Activated CD8-positive, alpha-beta memory T cell treated with anti-CD3 and anti-CD28 coated beads for 36 hours (primary cell): ENCODE data around the gene CLUH. TPM values are rescaled to one million over a fixed set of nuclear protein-coding genes. Genes with fewer than 3 reads are reported as not detected.

ENCODE experiments used
- CTCF ChIA-PET: fragments of 350-600 bp; sonication (Branson Sonifier 250); formaldehyde crosslinking; loops from one replicate; lab custom pipeline; 2021; ENCODE audit warnings: antibody characterized with exemption; lab: Charles Lee
- POLR2A ChIA-PET: fragments of 350-600 bp; sonication (Branson Sonifier 250); formaldehyde crosslinking; loops from one replicate; lab custom pipeline; 2021; ENCODE audit warnings: antibody characterized with exemption; lab: Charles Lee
- total RNA-seq, 2 experiments: library from RNA; stranded (reverse); gene quantifications; one replicate each; pipeline ENCODE4 v1.2.3, GENCODE V29; 2021

CLUH gene
- total RNA-seq, 2 experiments from 2014 or later, result 152 to 164 TPM

DNA sequence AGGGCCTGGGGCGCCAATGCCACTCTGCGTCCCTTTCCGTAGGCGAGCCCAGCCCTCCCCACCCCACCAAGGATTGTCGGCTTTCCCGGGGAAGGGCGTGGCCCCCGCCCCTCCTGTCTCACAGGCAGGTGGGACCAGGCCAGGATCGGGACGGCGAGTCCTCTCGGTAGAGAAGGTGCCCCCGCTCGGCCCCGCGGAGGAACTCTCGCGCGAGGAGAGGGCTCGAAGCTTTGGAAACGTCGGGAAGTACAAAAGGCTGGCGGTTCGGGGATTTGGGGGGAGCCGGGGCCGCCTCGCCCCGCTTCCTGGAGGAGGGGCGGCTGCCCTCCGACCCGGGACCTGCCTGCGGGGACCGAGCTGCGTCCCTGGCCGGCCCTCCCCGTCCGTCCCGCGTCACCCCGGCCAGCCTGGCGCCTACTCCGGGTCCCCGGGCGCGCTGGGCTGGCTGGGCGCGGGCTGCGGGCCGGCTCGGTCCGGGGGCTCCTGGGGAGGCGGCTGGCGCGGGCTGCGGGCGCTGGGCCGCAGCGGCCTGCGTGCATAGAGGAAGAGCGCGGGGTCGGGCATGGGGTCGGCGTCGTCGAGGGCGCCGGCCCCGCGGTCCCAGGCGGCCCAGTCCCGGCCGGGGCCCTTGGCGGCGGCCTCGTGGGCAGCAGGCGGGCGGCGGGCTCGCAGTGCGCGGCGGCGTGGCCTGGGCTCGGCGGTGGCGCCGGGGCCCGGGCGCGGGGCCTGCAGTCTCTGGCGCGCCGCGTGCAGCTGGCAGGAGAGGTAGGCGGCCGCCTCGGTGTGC lies 12.6 kb upstream of the CLUH start:
- ChIA-PET CTCF (interaction anchor here (0.5 kb wide), 1 partner anchor 39 kb away, joined by 3 read pairs; no protein-coding TSS in a partner anchor), POLR2A (no interaction called here)

DNA sequence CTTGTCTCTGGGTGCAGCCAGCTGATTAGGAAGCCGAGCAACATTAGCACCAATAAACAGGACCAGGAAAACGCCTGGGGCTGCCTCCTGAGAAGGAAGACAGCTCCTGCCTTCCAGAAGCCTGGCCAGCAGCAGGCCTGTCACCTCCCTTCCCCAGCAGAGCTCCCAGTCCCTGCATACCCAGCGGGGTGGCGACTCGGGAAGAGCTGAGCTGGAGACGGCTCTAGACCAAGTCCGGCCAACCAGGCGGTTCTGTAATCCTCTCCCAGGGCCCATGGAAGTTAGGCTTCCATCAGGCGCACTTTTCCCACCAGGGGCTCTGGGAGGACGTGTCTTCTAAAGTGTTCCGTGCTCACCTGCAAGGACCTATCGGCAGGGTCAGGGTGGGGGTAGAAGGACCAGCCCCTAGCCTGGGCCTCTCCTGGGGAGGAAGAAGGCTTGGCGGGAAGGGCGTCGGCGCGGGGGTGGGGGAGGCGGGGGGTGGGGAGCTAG lies 12.0 kb upstream of the CLUH start:
- ChIA-PET POLR2A (no interaction called here), CTCF (interaction anchor here (0.5 kb wide), 1 partner anchor 39 kb away, joined by 3 read pairs; no protein-coding TSS in a partner anchor)

DNA sequence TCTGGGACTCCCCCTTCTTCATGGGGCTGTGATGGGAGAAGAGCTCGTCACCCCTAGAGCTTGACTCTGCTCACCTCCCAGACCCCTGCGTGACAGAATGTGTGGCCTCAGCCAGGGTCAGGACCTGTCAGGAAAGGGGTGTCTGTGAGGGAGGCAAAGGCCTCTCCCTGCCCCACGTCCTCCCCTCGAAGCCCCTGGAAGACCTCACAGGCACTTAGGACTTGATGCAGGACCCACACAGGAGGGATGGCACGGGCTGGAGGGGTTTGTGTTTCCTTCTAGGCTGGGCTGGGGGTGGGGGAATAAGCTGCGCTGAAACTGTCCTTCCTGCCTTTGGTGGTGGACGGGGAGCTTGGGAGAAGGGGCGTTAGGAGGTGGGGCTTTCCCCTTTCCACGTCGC lies 11.0 kb upstream of the CLUH start:
- CTCF ChIA-PET, result no interaction called here
- POLR2A ChIA-PET, result no interaction called here

DNA sequence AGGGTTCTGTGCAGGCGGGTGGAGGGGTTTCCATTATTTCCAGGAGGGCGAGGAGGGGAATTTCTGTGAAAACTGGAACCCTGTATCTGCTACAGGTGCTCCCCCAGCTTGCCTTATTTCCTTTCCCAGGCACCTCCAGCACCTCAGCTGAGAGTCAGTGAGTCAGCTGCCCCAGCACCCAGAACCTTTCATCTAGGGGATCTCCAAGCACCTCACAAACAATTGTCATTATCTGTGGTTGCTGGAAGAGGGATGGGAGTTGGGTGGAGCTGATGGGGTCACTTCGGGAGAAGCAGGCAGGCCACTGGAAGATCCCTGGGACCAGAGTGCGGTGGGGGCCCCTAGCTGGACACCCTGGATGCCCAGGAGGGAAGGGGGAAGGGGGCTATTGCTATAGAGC lies 10.0 kb upstream of the CLUH start:
- POLR2A ChIA-PET, result no interaction called here
- CTCF ChIA-PET, result no interaction called here

DNA sequence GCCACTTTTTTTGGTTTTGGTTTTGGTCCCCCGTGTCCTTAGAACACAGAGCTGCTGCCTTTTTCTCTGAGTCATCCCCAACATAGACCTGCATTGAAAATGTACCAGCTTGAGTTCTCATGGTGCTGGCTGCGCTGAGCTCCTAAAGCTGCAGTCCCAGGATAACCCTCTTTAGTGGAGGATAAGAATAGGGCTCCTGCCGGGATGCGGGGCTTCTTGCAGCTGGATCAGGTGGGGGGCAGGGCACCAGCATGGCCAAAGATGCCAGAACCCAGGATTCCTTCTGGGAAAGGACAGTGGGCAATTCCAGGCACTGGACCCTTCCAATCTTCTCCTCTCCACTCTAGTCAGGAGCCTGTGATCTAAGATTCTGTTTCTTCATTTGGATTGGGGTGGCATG lies 8.3 kb upstream of the CLUH start:
- ChIA-PET CTCF (no interaction called here), POLR2A (no interaction called here)

DNA sequence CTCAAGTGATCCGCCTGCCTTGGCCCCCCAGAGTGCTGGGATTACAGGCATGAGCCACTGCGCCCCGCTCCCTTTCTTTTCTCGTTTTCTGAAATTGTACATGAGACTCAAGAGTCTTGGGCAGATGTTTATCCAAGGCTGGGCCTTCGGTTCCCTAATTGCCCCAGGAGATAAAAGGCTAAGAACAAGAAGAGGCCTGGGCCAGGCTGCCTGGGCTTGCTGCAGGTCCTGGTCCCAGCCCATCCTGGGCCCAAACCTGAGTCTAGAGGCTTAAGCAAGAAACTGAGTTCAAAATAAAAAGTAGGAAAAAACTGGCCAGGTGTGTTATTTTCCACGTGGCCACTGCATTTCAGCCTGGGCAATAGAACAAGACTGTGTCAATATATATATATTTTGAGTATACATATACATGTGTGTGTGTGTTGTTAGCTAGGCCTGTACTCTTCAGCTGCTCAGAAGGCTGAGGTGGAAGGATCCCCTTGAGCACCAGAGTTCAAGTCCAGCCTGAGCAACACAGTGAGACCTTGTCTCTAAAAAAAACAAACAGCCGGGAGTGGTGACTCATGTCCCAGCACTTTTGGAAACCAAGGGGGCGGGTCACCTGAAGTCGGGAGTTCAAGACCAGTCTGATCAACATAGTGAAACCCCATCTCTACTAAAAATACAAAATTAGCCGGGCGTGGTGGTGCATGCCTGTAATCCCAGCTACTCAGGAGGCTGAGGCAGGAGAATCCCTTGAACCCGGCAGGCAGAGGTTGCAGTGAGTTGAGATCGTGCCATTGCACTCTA lies 6.8 kb upstream of the CLUH start:
- CTCF ChIA-PET, result no interaction called here
- POLR2A ChIA-PET, result no interaction called here

DNA sequence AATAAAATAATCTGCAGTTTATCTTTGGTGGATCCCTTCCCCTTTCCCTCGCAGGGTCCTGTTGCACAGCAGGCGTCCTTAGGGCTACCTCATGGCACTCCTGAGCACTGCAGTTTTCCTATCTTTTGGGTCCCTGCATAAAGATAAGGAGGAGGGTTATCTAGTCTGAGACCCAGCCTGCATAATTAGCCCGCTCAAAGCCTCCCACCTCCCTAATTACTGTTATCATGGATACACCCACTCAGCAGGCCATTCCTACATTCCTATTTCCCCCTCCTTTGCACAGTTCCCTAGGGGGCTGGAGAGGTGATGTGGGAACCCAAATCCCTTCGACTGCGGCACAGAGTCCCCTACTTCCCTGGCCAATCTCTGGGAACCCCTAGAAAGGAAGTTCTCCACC lies 5.1 kb upstream of the CLUH start:
- CTCF ChIA-PET, result interaction anchor here (0.6 kb wide), 1 partner anchor 55 kb away, joined by 4 read pairs; no protein-coding TSS in a partner anchor
- POLR2A ChIA-PET, result no interaction called here

DNA sequence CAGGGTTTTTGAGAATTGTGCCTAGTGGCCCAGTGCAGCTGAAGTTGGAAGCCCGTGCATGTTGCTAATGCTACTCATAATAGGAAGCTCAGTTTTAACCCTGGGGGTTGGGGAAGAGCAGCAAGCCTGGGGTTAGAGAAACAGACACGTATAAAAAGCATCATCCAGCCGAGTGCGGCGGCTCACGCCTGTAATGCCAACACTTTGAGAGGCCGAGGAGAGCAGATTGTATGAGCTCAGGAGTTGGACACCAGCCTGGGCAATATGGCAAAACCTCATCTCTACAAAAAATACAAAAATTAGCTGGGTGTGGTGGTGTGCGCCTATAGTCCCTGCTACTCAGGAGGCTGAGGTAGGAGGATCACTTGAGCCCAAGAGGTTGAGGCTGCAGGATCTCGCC lies 2.3 kb upstream of the CLUH start:
- CTCF ChIA-PET, result no interaction called here
- POLR2A ChIA-PET, result no interaction called here

DNA sequence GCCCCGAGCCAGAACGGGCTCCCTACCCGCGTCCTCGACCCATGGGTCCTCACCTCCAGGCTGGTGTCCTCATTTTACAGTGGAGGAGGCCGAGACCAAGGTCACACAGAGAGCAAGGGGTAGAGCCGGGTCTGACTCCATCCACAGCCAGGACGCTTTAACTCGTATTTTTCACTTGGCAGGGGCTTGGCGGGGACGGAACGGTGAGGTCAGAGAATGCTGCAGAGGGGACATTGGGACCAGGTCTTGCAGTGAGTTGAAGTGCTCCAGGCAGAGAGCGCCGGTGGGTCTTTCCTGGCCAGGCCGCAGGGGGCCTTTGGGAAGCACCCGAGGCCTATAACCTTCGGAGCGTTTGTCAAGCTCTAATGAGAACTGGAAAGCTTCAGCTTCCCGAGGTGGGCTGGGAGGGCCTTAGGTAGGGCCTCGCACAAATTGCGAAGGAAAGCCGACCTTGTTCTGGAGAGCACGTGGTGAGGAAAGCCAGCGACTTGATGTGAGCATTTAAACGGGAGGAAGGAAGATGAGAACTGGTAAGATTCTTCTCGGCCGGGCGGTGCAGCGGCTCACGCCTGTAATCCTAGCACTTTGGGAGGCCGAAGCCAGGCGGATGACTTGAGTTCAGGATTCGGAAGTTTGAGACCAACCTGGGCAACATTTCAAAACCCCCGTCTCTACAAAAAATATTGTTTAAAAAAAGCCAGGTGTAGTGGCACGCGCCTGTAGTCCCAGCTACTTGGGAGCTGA lies 908 bp upstream of the CLUH start:
- CTCF ChIA-PET, result no interaction called here
- POLR2A ChIA-PET, result interaction anchor here (0.7 kb wide), 2 partner anchors 93 to 195 kb away, joined by 4 to 5 read pairs; no protein-coding TSS in a partner anchor

DNA sequence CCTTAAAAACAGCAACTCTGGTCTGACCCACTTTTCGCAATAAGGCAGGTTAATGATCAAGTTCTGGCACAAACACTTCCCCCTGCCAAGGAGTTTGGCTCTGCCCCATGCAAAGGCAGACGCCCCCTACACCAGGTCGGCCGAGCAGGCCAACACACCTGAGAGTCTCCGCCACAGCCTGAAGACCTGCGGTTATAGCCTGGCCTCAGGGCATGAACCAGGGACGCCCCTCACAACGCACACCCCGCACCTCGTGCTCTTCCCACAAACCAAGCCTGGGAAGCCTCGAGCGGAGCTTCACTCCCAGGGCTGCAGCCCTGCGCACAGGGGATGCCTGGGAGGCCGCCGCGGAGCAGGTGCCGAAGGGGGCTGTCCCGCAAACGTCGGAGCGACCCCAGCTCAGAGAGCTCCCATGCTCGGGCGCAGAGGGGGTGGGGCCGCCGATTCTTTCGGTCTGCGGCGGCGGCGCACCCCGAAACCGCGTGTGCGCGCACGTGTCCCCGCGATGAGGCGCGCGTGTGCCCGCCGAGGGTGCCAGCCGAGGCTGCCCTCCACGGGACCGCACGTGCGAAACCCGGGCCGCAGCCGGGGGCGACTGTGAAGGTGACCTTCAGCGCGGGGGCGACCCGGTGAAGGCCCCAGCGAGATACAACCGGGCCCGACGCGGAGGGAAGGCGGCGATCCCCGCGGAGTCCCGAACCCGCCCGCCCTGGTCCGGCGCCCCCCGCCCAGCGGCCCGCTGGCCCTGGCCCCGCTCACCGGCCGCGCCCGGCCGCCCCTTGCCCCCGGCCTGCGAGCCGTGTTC lies 559 bp downstream of the CLUH start:
- ChIA-PET POLR2A (interaction anchor here (0.9 kb wide), 1 partner anchor 199 kb away, joined by 4 read pairs; the partner anchor contains the start of gene METTL16), CTCF (no interaction called here)

DNA sequence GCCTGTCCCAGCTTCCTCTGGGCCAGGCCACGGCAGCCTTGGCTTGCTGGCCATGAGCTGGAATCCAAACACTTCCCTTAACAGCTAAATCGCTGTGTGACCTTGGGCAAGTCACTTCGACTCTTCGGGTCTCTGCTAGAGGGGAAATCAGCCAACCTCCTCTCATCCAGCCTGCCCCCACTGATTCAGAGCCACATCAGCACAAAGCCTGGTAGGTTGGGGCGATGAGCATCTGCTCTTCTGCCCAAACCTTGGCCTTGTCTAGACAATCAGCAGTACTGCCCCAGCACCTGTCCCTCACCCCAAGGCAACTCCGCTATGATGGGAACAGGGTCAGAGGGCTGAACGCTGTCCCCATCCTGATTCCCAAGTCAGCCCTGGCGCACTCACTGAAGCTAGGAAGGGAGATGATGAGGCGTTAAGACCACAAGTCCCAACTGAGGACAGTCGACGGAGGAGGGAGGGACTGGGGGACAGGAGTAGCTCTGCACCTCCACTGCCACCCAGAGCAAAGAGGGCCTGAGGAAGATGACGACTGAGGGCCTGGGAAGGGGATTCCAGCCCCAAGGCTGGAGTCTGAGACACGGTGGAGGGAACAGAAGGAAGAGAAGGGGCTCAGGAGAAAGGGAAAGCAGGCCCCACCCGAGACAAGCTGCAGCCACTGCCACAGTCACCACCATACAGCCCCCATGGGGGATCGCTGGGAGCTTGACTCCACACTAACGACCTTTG lies 1.3 kb downstream of the CLUH start:
- POLR2A ChIA-PET, result interaction anchor here (0.9 to 1.1 kb wide), 2 partner anchors 104 to 198 kb away, joined by 3 to 4 read pairs; partner anchors contain the start of gene METTL16
- CTCF ChIA-PET, result no interaction called here

DNA sequence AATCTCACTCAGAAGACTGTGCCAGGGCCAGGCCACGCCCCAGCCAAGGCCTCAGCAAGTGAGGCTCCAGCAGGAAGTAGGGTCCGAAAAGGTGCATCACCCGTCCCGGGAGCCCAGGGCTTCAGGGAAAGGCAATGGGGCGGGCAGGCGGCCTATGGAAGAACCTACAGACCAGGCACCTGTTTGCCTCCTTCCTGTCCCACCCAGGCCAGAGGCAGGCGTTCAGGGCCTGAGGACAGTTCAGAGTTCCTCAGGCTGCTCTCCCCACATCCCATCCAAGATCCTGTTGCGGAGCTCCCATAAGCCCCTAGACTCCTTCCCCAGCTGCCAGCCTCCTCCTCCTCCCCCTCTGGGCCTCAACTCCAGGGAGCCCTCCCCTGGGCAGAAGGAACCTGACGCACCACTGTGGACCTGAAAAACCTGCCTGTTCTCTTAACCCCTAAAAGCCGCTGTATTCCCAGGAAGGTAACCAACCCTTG lies 2.3 kb downstream of the CLUH start:
- ChIA-PET CTCF (no interaction called here), POLR2A (interaction anchor here (0.5 to 1.1 kb wide), 3 partner anchors 105 to 1950 kb away, joined by 3 to 6 read pairs (median 3); no protein-coding TSS in a partner anchor)

DNA sequence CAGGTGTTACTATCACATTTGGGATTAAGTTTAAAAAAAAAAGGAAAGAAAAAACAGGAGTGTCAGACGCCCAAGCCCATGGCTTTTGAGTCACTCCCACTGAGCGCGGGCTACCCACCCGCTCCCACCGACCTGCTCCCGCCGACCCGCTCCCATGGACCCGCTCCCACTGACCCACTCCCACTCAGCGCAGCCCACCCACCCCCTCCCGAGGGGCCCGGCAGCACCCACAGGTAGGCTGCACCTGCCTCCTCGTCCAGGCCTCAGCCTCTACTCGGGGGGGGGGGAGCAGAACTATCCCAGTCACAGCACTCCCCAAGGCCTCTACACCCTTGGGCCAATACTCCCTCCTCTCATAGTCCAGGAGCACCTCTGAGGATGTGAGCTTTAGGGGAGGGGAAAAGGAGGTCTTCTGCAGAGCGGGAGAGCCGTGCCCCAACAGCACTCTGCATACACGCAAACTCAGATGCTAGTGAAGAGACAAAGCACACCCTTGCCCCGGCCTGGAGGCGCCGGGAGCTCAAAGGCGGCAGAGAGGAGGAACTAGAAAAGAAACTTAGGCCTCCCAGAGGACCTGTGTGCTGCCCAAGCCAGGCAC lies 2.9 kb downstream of the CLUH start:
- POLR2A ChIA-PET, result no interaction called here
- CTCF ChIA-PET, result no interaction called here

DNA sequence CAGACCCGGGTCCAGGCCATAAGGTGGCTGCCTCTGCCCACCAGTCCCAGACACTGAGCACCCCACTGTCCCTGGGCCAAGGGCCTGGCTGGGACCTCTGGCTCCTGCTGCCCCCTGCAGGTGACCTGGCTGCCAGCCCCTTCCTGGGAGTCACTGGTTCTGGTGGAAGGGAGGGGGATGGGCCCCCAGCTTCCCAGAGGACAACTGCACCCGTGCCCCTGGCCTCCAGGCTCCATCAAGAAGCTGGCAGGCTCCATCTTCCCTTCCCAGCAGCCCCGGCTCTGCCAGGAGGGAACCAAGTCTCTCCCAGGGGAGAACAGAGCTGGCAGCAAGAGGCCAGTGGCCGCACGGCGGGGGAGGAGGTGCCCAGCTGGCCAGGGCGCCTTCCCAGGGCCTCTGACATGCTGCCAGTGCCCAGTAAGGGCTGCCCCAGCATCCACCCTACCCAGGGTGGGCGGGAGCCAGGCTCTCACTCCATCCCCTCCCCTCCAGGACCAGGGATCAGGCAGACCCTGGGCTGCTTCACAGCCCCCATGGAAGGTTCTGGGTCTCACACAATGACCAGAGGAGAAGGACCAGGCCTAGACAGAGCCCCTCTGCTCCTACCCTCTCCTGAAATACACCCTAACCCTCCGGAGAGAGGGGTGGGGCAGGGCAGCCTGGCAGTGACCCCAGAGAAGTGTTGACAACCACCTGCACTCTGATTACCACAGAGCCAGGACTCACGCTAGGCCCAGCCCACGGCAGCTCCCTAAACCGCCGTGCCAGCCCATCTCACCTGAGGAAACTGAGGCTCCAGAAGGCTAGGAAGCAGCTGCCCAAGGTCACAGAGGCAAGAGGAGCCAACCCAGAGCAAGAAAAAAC lies 3.6 kb downstream of the CLUH start:
- ChIA-PET POLR2A (no interaction called here), CTCF (no interaction called here)

DNA sequence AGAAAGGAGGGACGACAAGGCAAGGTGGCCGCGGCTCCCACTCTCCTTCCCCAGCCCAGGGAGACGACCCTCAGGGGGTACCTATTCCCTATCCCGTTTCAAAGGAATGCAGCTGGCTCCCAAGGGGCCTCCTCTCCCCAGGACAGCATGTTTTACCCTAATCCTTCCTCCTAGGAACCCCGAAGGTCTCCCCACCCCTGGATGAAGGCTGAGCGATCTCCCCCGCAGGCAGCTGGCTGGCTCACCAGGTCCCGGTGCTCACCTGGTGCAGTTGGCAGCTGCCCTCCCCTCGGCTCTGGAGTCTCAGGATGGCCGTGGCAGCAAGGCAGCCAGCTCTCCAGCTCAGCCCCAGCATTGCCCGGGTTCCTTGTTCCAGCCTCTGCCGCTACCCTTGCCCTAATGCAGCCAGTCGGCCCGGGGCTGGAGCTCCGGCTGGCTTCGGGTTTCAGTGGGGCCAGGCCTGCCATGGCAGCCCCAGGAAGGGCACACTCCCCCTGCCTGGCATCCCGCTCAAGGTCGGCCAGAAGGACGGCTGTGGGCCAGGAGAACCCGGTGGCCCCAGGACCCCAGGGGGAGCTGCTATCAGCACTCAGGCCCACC lies 4.6 kb downstream of the CLUH start:
- ChIA-PET CTCF (no interaction called here), POLR2A (no interaction called here)
